ENCODE results near the gene VWA7. TPM values are rescaled to one million over a fixed set of nuclear protein-coding genes. Genes with fewer than 3 reads are reported as not detected.

VWA7 gene
- total RNA-seq, 1 experiment from 2014 or later, result 2.5 TPM

DNA sequence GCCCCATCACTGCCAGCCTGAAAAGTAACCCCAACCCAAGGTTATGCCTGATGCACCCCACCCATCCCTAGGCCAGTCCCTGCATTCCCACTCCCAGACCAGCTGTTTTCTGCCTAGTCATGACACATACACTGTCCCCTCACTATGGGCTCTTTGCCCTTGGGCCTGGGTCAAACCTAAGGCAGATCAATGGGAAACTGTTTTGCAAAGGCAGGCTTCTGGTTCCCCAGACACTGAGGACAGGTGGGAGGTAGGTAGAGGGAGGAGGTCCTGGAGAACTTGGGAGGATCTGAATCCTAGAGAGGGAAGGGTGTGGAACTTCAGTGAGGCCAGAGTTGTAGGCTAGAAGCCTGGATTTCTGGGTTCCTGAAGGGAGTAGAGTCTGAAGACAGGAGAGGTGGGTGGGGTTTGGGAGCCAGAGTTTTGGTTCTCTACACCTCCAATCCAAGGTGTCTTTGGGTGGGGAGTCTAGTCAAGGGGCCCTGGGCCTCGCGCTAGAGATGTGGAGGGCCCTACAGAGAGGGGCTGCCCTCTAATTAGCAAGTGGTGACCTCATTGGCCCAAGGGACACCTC is 42.8 kb downstream of the VWA7 start:
- TF ChIP-seq, protein P1, sequence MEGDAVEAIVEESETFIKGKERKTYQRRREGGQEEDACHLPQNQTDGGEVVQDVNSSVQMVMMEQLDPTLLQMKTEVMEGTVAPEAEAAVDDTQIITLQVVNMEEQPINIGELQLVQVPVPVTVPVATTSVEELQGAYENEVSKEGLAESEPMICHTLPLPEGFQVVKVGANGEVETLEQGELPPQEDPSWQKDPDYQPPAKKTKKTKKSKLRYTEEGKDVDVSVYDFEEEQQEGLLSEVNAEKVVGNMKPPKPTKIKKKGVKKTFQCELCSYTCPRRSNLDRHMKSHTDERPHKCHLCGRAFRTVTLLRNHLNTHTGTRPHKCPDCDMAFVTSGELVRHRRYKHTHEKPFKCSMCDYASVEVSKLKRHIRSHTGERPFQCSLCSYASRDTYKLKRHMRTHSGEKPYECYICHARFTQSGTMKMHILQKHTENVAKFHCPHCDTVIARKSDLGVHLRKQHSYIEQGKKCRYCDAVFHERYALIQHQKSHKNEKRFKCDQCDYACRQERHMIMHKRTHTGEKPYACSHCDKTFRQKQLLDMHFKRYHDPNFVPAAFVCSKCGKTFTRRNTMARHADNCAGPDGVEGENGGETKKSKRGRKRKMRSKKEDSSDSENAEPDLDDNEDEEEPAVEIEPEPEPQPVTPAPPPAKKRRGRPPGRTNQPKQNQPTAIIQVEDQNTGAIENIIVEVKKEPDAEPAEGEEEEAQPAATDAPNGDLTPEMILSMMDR (conservative IDR thresholded peaks at IDR 0.05), result no peak
- Histone ChIP-seq H3K4me2 (ENCODE audit: insufficient read depth, insufficient read length, low read length) (peak overlapping the region; percentile 87), H3K4ac (ENCODE audit: low read depth, low read length) (no peak overlapping the region), H3K18ac (ENCODE audit: insufficient read length, low read depth, low read length) (no peak overlapping the region), H3K56ac (ENCODE audit: insufficient read length, low read depth, low read length) (no peak overlapping the region), H3K14ac (ENCODE audit: insufficient read depth, low read length) (no peak overlapping the region), H2BK5ac (ENCODE audit: insufficient read length, low read length) (no peak overlapping the region), H3K27ac (ENCODE audit: insufficient read length, low read depth, low read length) (no peak overlapping the region), H3T11ph (ENCODE audit: low read length) (no peak overlapping the region), H4K20me1 (ENCODE audit: control insufficient read depth, insufficient read depth, insufficient read length) (no peaks in the 10 kb centered on the region), H3K9ac (ENCODE audit: extremely low read depth, insufficient read length, low read length) (peak overlapping the region; percentile 22), H2BK15ac (ENCODE audit: low read depth, low read length) (no peak overlapping the region), H3K4me1 (ENCODE audit: insufficient read depth, low read length) (peaks cover 16% of the 10 kb centered on the region), H2AK5ac (ENCODE audit: insufficient read length, low read length) (no peak overlapping the region), H3K79me2 (ENCODE audit: insufficient read depth, low read length) (peaks cover 6% of the 10 kb centered on the region; the same call in 1 of the 2 replicates), H2BK120ac (ENCODE audit: low read depth, low read length, poor library complexity, severe bottlenecking) (no peak overlapping the region), H3K23me2 (ENCODE audit: insufficient read length, low read depth, low read length, poor library complexity, severe bottlenecking) (peaks cover 26% of the 10 kb centered on the region), H4K8ac (replicated peaks; ENCODE audit: insufficient read length, low read depth, low read length) (no peak overlapping the region), H4K91ac (ENCODE audit: insufficient read length, low read depth, low read length) (no peak overlapping the region), H4K5ac (ENCODE audit: insufficient read length, low read depth, low read length) (no peak overlapping the region), H2AFZ (ENCODE audit: low read length) (no peak overlapping the region), H3K79me1 (ENCODE audit: insufficient read depth, low read depth, low read length, poor library complexity, severe bottlenecking) (no peaks in the 10 kb centered on the region), H3K23ac (ENCODE audit: insufficient read length, low read depth, low read length) (no peak overlapping the region), H3K27me3 (ENCODE audit: insufficient read depth, low read length) (no peaks in the 10 kb centered on the region), H2BK12ac (ENCODE audit: insufficient read length, low read depth, low read length) (peak overlapping the region; percentile 41), H2BK20ac (ENCODE audit: low read depth, low read length, poor library complexity, severe bottlenecking) (no peak overlapping the region), H3K9me3 (ENCODE audit: control insufficient read depth, low read depth, low read length) (no peaks in the 10 kb centered on the region)
- H3K27me3 Mint-ChIP-seq (ENCODE audit: low read depth), result no peaks in the 10 kb centered on the region
- H3K27ac Mint-ChIP-seq, result peak overlapping the region in 2 of 3 experiments; percentile 90 to 93; a peak in 4 of 7 replicates
- H3K36me3 Mint-ChIP-seq (ENCODE audit: insufficient read depth in 1 of 3, low read depth in 3 of 3), result peaks cover 36 to 41% (median 36%) of the 10 kb centered on the region in 3 experiments
- no peaks in the 10 kb centered on the region; a peak in 2 of 5 replicates for H3K9me3 Mint-ChIP-seq
- H3K4me3 Mint-ChIP-seq, result peak overlapping the region; percentile 91 to 98
- WGBS (ENCODE audit: extremely low coverage, insufficient read length, low lambda C conversion rate), result no CpG with 5 or more reads among the region's 2 CpGs
- peaks cover 48 to 51% of the 10 kb centered on the region in 2 experiments for H3K4me1 Mint-ChIP-seq
- no peak for DNase-seq

Measured in H9 (cell line).